Osteoblast (primary cell): ENCODE data around the gene PSMF1. TPM values are rescaled to one million over a fixed set of nuclear protein-coding genes. Genes with fewer than 3 reads are reported as not detected.

ENCODE experiments used
- DNase-seq: peaks from one replicate; pipeline ENCODE4 v3.0.0; 2011; ENCODE audit warnings: low spot score, mixed read lengths; ENCODE audit not compliant: insufficient read length; ENCODE audit errors: missing footprints
- H2AFZ ChIP-seq: 2 replicates; pipeline ENCODE4 v1.6.0; 2011; ENCODE audit warnings: mild to moderate bottlenecking, low read length
- H3K27ac ChIP-seq: 2 replicates; pipeline ENCODE4 v1.5.1; 2011; ENCODE audit warnings: mild to moderate bottlenecking, low read depth, low read length, moderate library complexity
- H3K27me3 ChIP-seq: 2 replicates; pipeline ENCODE4 v1.6.0; 2012; ENCODE audit warnings: mild to moderate bottlenecking, control low read depth, inconsistent platforms, low read length, moderate library complexity; ENCODE audit not compliant: insufficient read depth
- H3K36me3 ChIP-seq: 2 replicates; pipeline ENCODE4 v1.5.1; 2011; ENCODE audit warnings: mild to moderate bottlenecking, low read length, control low read depth, moderate library complexity; ENCODE audit not compliant: insufficient read depth
- H3K4me1 ChIP-seq: 2 replicates; pipeline ENCODE4 v1.5.1; 2011; ENCODE audit warnings: mild to moderate bottlenecking, low read length, control low read depth, moderate library complexity; ENCODE audit not compliant: insufficient read depth
- H3K4me2 ChIP-seq: 2 replicates; pipeline ENCODE4 v1.6.0; 2011; ENCODE audit warnings: mild to moderate bottlenecking, low read length; ENCODE audit not compliant: insufficient read depth
- H3K4me3 ChIP-seq: fragments of 200-600 bp; sonication (generic); 3 replicates; pipeline ENCODE4 v1.5.1; 2012; ENCODE audit warnings: mild to moderate bottlenecking, low read length, inconsistent platforms; ENCODE audit not compliant: insufficient read depth
- H3K79me2 ChIP-seq: 2 replicates; pipeline ENCODE4 v1.6.0; 2012; ENCODE audit warnings: mild to moderate bottlenecking, low read length, control low read depth, inconsistent platforms; ENCODE audit not compliant: insufficient read depth
- H3K9me3 ChIP-seq: 2 replicates; pipeline ENCODE4 v1.5.1; 2011; ENCODE audit warnings: low read depth, low read length, control low read depth
- H4K20me1 ChIP-seq: 2 replicates; pipeline ENCODE4 v1.6.0; 2012; ENCODE audit warnings: mild to moderate bottlenecking, low read length, control low read depth; ENCODE audit not compliant: insufficient read depth
- CTCF ChIP-seq: IDR thresholded peaks from 2 replicates; pipeline ENCODE4 v1.5.1; 2011; ENCODE audit warnings: mild to moderate bottlenecking, low read depth, low read length, moderate library complexity; ENCODE audit errors: extremely low read depth
- total RNA-seq: library from RNA; depleted of rRNA; stranded (reverse); fragments of >200 nt; gene quantifications from 2 replicates; pipeline ENCODE4 v1.2.3, GENCODE V29; 2012

Gene PSMF1
- total RNA-seq, 1 donor = 61.2 TPM

GRCh38 chr20:1203630-1204029 lies 85.2 kb downstream of the PSMF1 start:
- peaks cover 29% of the 10 kb centered on the region for H3K27me3 ChIP-seq
- no peak overlapping the region for H3K27ac ChIP-seq
- no peaks in the 10 kb centered on the region for H3K4me1 ChIP-seq
- no peak overlapping the region for H3K4me3 ChIP-seq
- no peak overlapping the region for H2AFZ ChIP-seq
- no peaks in the 10 kb centered on the region for H4K20me1 ChIP-seq
- no peak overlapping the region for H3K4me2 ChIP-seq
- no peak for TF ChIP-seq CTCF
- no peak for DNase-seq
- no peaks in the 10 kb centered on the region for H3K36me3 ChIP-seq
- H3K79me2 ChIP-seq = no peaks in the 10 kb centered on the region
- no peaks in the 10 kb centered on the region for H3K9me3 ChIP-seq

DNA sequence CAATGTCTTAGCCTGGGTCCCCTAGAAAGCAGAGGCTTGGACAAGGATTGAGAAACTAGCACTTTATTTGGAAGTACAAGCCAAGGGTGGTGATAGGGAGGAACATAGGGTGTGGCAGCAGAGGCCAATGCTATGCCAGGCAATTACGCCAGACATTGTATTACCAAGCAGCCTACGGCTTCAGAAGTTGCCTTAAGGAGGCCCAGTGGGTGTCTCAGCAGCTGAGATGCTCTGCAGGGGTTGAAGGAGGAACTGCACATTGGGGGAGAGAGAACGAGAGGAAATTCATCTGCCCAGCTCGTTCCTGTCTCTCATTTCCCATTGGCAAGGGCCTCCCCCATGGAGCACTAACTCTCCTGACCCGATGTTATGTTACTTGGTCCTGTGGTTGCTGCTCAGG lies 85.7 kb downstream of the PSMF1 start:
- no peaks in the 10 kb centered on the region for H3K36me3 ChIP-seq
- no peak overlapping the region for H2AFZ ChIP-seq
- H3K27me3 ChIP-seq = peaks cover 30% of the 10 kb centered on the region
- no peak for DNase-seq
- H3K4me3 ChIP-seq = no peak overlapping the region
- no peaks in the 10 kb centered on the region for H3K4me1 ChIP-seq
- no peaks in the 10 kb centered on the region for H3K79me2 ChIP-seq
- no peak for TF ChIP-seq CTCF
- no peaks in the 10 kb centered on the region for H4K20me1 ChIP-seq
- H3K27ac ChIP-seq = no peak overlapping the region
- no peaks in the 10 kb centered on the region for H3K9me3 ChIP-seq
- no peak overlapping the region for H3K4me2 ChIP-seq

DNA sequence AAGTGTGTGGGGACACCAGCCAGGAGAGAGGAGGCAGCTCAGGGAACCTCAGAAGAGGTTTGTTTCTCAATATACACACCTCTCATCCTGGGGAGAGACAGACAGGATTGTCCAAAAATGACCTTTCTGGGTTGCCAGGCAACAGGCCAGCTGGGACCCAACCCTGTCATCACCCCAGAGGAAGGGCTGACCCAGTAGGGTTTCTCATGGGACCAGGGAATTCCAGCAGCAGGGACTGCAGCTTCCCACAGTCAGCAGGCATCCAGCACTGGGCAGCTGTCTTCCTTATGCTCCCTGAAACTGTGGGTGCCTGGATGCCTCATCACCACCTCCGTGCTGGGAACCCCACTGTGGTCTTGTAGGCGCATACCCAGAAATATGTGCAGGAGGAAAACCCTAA lies 86.2 kb downstream of the PSMF1 start:
- Histone ChIP-seq H3K4me1 (no peaks in the 10 kb centered on the region), H3K4me3 (no peak overlapping the region), H3K79me2 (no peaks in the 10 kb centered on the region), H3K4me2 (no peak overlapping the region), H3K27me3 (peaks cover 30% of the 10 kb centered on the region), H4K20me1 (no peaks in the 10 kb centered on the region), H2AFZ (no peak overlapping the region), H3K9me3 (no peaks in the 10 kb centered on the region), H3K36me3 (no peaks in the 10 kb centered on the region), H3K27ac (no peak overlapping the region)
- TF ChIP-seq CTCF = no peak
- no peak for DNase-seq

GRCh38 chr20:1205802-1206201 lies 87.4 kb downstream of the PSMF1 start:
- Histone ChIP-seq H3K4me1 (no peaks in the 10 kb centered on the region), H3K9me3 (no peaks in the 10 kb centered on the region)

More at GRCh38 chr20:1205802-1206201, 87.4 kb downstream of the PSMF1 start:
- H4K20me1 ChIP-seq = no peaks in the 10 kb centered on the region
- DNase-seq = no peak
- no peak for TF ChIP-seq CTCF
- no peaks in the 10 kb centered on the region for H3K79me2 ChIP-seq
- H3K4me3 ChIP-seq = no peak overlapping the region
- H2AFZ ChIP-seq = no peak overlapping the region
- peaks cover 29% of the 10 kb centered on the region for H3K27me3 ChIP-seq
- no peak overlapping the region for H3K27ac ChIP-seq
- H3K4me2 ChIP-seq = no peak overlapping the region
- no peaks in the 10 kb centered on the region for H3K36me3 ChIP-seq
